Endothelial cell of umbilical vein (primary cell): ENCODE data around the gene NFIA. TPM values are rescaled to one million over a fixed set of nuclear protein-coding genes. Genes with fewer than 3 reads are reported as not detected.

ENCODE experiments used
- BruUV-seq: library from RNA; stranded (reverse); fragments of 400-500 nt; replicated peaks from 2 replicates; lab custom pipeline; 2021; lab: Mats Ljungman, UMichigan
- CTCF ChIA-PET: fragments of 300-600, 350-600 bp; sonication (Branson Sonifier 250); formaldehyde crosslinking; loops from one replicate; lab custom pipeline; 2021; ENCODE audit warnings: antibody characterized with exemption, inconsistent platforms; lab: Charles Lee
- POLR2A ChIA-PET: fragments of 300-600, 350-600 bp; sonication (Branson Sonifier 250); formaldehyde crosslinking; loops from one replicate; lab custom pipeline; 2021; ENCODE audit warnings: antibody characterized with exemption, inconsistent platforms; lab: Charles Lee
- DNase-seq: peaks from one replicate; pipeline ENCODE4 v3.0.0-alpha.2; 2011; ENCODE audit warnings: low read depth, low spot score
- FAIRE-seq: peaks from 2 replicates; lab custom pipeline; 2011; peaks lifted over from hg19 to GRCh38; lab: Jason Lieb, UNC
- H2AFZ ChIP-seq: 2 replicates; pipeline ENCODE4 v1.6.0; 2012; ENCODE audit warnings: low read depth, low read length, control low read depth, inconsistent platforms
- H3K27ac ChIP-seq: 2 replicates; pipeline ENCODE4 v1.5.1; 2011; ENCODE audit warnings: low read depth, mild to moderate bottlenecking, control low read depth, low read length, moderate library complexity; ENCODE audit not compliant: insufficient read depth
- H3K27me3 ChIP-seq, 2 experiments: 2 replicates each; pipeline versions ENCODE4 v1.6.0 to v1.6.1; 2011; ENCODE audit warnings: low read length in 2 of 2, mixed read lengths in 1 of 2; ENCODE audit not compliant: control insufficient read depth in 2 of 2, insufficient read depth in 2 of 2
- H3K36me3 ChIP-seq, 2 experiments: 2 replicates in 1 of 2; 3 replicates in 1 of 2; pipeline ENCODE4 v1.5.1; 2011; ENCODE audit warnings: low read length in 2 of 2, mild to moderate bottlenecking in 1 of 2, moderate library complexity in 1 of 2; ENCODE audit not compliant: control insufficient read depth in 2 of 2, insufficient read depth in 2 of 2; ENCODE audit errors: extremely low read depth in 1 of 2
- H3K4me1 ChIP-seq: 3 replicates; pipeline ENCODE4 v1.5.1; 2011; ENCODE audit warnings: mild to moderate bottlenecking, low read length; ENCODE audit not compliant: control insufficient read depth, insufficient read depth; ENCODE audit errors: extremely low read depth
- H3K4me2 ChIP-seq: 2 replicates; pipeline ENCODE4 v1.6.1; 2011; ENCODE audit warnings: low read length, control low read depth, mixed read lengths; ENCODE audit not compliant: insufficient read depth
- H3K4me3 ChIP-seq, 3 experiments: fragments of 200-600 bp in 1 of 3; sonication (generic), shearing (Covaris generic) in 1 of 3; replicated peaks in 1 of 3; 2 replicates each; pipeline ENCODE4 v1.5.1; 2011 to 2016; ENCODE audit warnings: control low read depth in 3 of 3, low read length in 3 of 3, mild to moderate bottlenecking in 2 of 3, inconsistent platforms in 1 of 3, low read depth in 1 of 3, moderate library complexity in 1 of 3; ENCODE audit not compliant: insufficient read depth in 1 of 3
- H3K79me2 ChIP-seq: 2 replicates; pipeline ENCODE4 v1.6.0; 2012; ENCODE audit warnings: low read length, inconsistent platforms; ENCODE audit not compliant: control insufficient read depth, insufficient read depth
- H3K9ac ChIP-seq: replicated peaks from 2 replicates; pipeline ENCODE3; 2011; ENCODE audit warnings: low read length, control low read depth; ENCODE audit not compliant: insufficient read depth; ENCODE audit errors: extremely low read depth
- H3K9me1 ChIP-seq: replicated peaks from 3 replicates; pipeline ENCODE4 v1.6.0; 2011; ENCODE audit warnings: mild to moderate bottlenecking, low read length; ENCODE audit not compliant: control insufficient read depth, insufficient read depth; ENCODE audit errors: extremely low read depth
- H3K9me3 ChIP-seq: replicated peaks from 2 replicates; pipeline ENCODE4 v1.5.1; 2012; ENCODE audit warnings: low read length, inconsistent platforms; ENCODE audit not compliant: control insufficient read depth, insufficient read depth
- H4K20me1 ChIP-seq: replicated peaks from 2 replicates; pipeline ENCODE3; 2011; ENCODE audit warnings: mild to moderate bottlenecking, low read length; ENCODE audit not compliant: control insufficient read depth, insufficient read depth; ENCODE audit errors: extremely low read depth
- EZH2 ChIP-seq: IDR thresholded peaks from 2 replicates; pipeline ENCODE4 v1.6.1; 2012; ENCODE audit warnings: borderline replicate concordance, low read depth, mild to moderate bottlenecking, moderate library complexity, low read length, inconsistent platforms; ENCODE audit not compliant: severe bottlenecking
- FOS ChIP-seq: IDR thresholded peaks from 2 replicates; pipeline ENCODE4 v1.6.1; 2011; ENCODE audit warnings: mild to moderate bottlenecking, low read length, moderate library complexity, borderline replicate concordance; ENCODE audit not compliant: insufficient read depth
- GATA2 ChIP-seq: IDR thresholded peaks from 2 replicates; pipeline ENCODE4 v1.7.0; 2011; ENCODE audit warnings: low read depth, mild to moderate bottlenecking, moderate library complexity, mixed read lengths, low read length; ENCODE audit not compliant: insufficient read length, insufficient read depth
- JUN ChIP-seq: IDR thresholded peaks from 2 replicates; pipeline ENCODE4 v1.6.1; 2011; ENCODE audit warnings: borderline replicate concordance, low read depth; ENCODE audit not compliant: insufficient read length, insufficient read depth
- MYC ChIP-seq: IDR thresholded peaks from one replicate; pipeline ENCODE4 v1.6.1; 2011; ENCODE audit warnings: mild to moderate bottlenecking, low read depth, low read length
- POLR2A ChIP-seq: IDR thresholded peaks from 2 replicates; pipeline ENCODE4 v1.6.1; 2012; ENCODE audit warnings: low read depth, mild to moderate bottlenecking, control low read depth, low read length
- POLR2AphosphoS5 ChIP-seq: IDR thresholded peaks from 2 replicates; pipeline ENCODE4 v1.6.1; 2012; ENCODE audit warnings: low read depth, mild to moderate bottlenecking, control low read depth, low read length, moderate library complexity; ENCODE audit not compliant: insufficient read depth
- dilution Hi-C: fragments of 300-500 bp; cut with MboI; formaldehyde crosslinking; loops from one replicate; pipeline ENCODE4 v1.15.0; 2019; ENCODE audit warnings: low sequenced_read_pairs; ENCODE audit not compliant: extremely low pct_ligation_motif_present
- intact Hi-C: fragments of 100-400 bp; cut with micrococcal nuclease; formaldehyde crosslinking; loops from one replicate; pipeline ENCODE4 v1.10.0; 2022
- polyA plus RNA-seq, 4 experiments: library from polyadenylated mRNA; depleted of rRNA in 3 of 4; stranded (reverse) in 3 of 4; unstranded in 1 of 4; fragments of >200 nt; gene quantifications; 2 replicates each; pipeline versions ENCODE4 v1.2.1 to v1.2.3, GENCODE V29; 2011 to 2012; ENCODE audit warnings: missing spikeins in 1 of 4
- total RNA-seq: library from RNA; stranded (reverse); gene quantifications from 2 replicates; pipeline ENCODE4 v1.2.3, GENCODE V29; 2021
- TF ChIP-seq, protein P1 (sequence below): IDR thresholded peaks from 2 replicates; pipeline ENCODE4 v1.6.1; 2011; ENCODE audit not compliant: insufficient read depth, insufficient read length
- TF ChIP-seq, protein P2 (sequence below), 2 donors: IDR thresholded peaks; 1 replicate in 1 of 2; 2 replicates in 1 of 2; pipeline ENCODE4 v1.5.1; 2011; ENCODE audit warnings: low read length in 2 of 2, mild to moderate bottlenecking in 2 of 2, moderate library complexity in 2 of 2, control low read depth in 1 of 2, inconsistent platforms in 1 of 2, low read depth in 1 of 2; ENCODE audit not compliant: insufficient read depth in 1 of 2; ENCODE audit errors: extremely low read depth in 1 of 2

NFIA gene
- total and polyA plus RNA-seq, 2 donors (not counting 3 experiments of a cell fraction or from before 2014, with no cell fraction given): 25.5 to 47.0 TPM

DNA sequence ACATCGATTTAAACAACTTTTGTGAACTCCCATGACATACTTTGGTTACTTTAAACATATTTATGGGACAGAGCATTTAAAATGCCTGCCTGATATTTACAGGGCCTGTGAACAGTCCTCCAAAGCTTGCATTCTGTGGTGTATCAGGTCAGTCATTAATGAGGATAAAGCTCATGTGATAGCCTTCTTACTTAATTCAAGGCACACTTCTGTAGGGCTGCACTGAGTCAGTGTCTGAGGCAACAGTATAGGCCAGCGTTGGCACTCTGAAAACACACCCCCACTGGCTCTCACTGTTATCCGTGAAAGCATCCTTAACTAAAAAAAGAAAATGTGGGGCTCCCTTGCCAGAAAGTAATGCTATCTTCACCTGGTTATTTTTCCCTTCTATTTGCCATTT is 200.0 kb downstream of the NFIA start:
- FAIRE-seq (no peak), DNase-seq (no peak)
- no peak overlapping the region for H3K4me2 ChIP-seq
- no peaks in the 10 kb centered on the region for H4K20me1 ChIP-seq
- H3K9me1 ChIP-seq: no peaks in the 10 kb centered on the region
- H3K9me3 ChIP-seq: no peaks in the 10 kb centered on the region
- TF ChIP-seq GATA2: no peak
- TF ChIP-seq, protein P1, sequence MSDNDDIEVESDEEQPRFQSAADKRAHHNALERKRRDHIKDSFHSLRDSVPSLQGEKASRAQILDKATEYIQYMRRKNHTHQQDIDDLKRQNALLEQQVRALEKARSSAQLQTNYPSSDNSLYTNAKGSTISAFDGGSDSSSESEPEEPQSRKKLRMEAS: no peak
- no peak for TF ChIP-seq POLR2A
- no peak for TF ChIP-seq FOS
- TF ChIP-seq, protein P2, sequence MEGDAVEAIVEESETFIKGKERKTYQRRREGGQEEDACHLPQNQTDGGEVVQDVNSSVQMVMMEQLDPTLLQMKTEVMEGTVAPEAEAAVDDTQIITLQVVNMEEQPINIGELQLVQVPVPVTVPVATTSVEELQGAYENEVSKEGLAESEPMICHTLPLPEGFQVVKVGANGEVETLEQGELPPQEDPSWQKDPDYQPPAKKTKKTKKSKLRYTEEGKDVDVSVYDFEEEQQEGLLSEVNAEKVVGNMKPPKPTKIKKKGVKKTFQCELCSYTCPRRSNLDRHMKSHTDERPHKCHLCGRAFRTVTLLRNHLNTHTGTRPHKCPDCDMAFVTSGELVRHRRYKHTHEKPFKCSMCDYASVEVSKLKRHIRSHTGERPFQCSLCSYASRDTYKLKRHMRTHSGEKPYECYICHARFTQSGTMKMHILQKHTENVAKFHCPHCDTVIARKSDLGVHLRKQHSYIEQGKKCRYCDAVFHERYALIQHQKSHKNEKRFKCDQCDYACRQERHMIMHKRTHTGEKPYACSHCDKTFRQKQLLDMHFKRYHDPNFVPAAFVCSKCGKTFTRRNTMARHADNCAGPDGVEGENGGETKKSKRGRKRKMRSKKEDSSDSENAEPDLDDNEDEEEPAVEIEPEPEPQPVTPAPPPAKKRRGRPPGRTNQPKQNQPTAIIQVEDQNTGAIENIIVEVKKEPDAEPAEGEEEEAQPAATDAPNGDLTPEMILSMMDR (IDR thresholded peaks at IDR 0.05; ENCODE audit: extremely low read depth in 1 of 2, insufficient read depth in 1 of 2, low read depth in 1 of 2, low read length in 2 of 2): no peak
- no peak for TF ChIP-seq EZH2
- no peak for TF ChIP-seq MYC
- no peak for TF ChIP-seq JUN
- TF ChIP-seq POLR2AphosphoS5: no peak
- H3K4me3 ChIP-seq: no peak overlapping the region
- no peak overlapping the region for H3K9ac ChIP-seq
- peaks cover 7% of the 10 kb centered on the region for H3K4me1 ChIP-seq
- no peaks in the 10 kb centered on the region for H3K36me3 ChIP-seq
- no peaks in the 10 kb centered on the region for H3K79me2 ChIP-seq
- intact Hi-C loops: no loop called here
- ChIA-PET CTCF (interaction anchor here (1.0 to 1.3 kb wide), 2 partner anchors 11 kb away, joined by 3 read pairs; no protein-coding TSS in a partner anchor), POLR2A (interaction anchor here (0.5 kb wide), 1 partner anchor 14 kb away, joined by 6 read pairs; no protein-coding TSS in a partner anchor)
- H3K27ac ChIP-seq: no peak overlapping the region
- no peak overlapping the region for H2AFZ ChIP-seq
- H3K27me3 ChIP-seq: no peaks in the 10 kb centered on the region
- no TSS peak for BruUV-seq
- dilution Hi-C loops: no loop called here
